Skeletal muscle satellite cell (primary cell): ENCODE results near the gene COX10. TPM values are rescaled to one million over a fixed set of nuclear protein-coding genes. Genes with fewer than 3 reads are reported as not detected.
A peak's percentile ranks its signal among the peaks of the same experiment; 100 is the strongest.
"Not testable (repeated sequence)": the region's sequence is repeated elsewhere in the genome, so short reads cannot be mapped to it uniquely, and the experiment has no call there.

Source experiments
- H3K27me3 ChIP-seq: 2 replicates; pipeline ENCODE4 v1.7.0; 2013; ENCODE audit warnings: low read length; ENCODE audit not compliant: control insufficient read depth, insufficient read depth
- H3K36me3 ChIP-seq: 2 replicates; pipeline ENCODE4 v1.7.0; 2013; ENCODE audit warnings: mild to moderate bottlenecking, control low read depth, low read length; ENCODE audit not compliant: insufficient read depth
- H3K4me1 ChIP-seq: 2 replicates; pipeline ENCODE4 v1.7.0; 2013; ENCODE audit warnings: low read length; ENCODE audit not compliant: control insufficient read depth, insufficient read depth
- H3K4me2 ChIP-seq: 2 replicates; pipeline ENCODE4 v1.7.0; 2013; ENCODE audit warnings: mild to moderate bottlenecking, low read length
- H3K4me3 ChIP-seq: 2 replicates; pipeline ENCODE4 v1.7.0; 2013; ENCODE audit warnings: low read length
- H3K9ac ChIP-seq: 2 replicates; pipeline ENCODE4 v1.7.0; 2013; ENCODE audit warnings: mild to moderate bottlenecking, low read depth, low read length, moderate library complexity
- H3K9me3 ChIP-seq: replicated peaks from 2 replicates; pipeline ENCODE4 v1.7.0; 2013; ENCODE audit warnings: mild to moderate bottlenecking, control low read depth, low read length
- total RNA-seq: library from RNA; depleted of rRNA; stranded (reverse); fragments of >200 nt; gene quantifications from 2 replicates; pipeline ENCODE4 v1.2.3, GENCODE V29; 2012; rRNA removed

The COX10 gene
- total RNA-seq, result 15.7 and 24.1 TPM in 2 replicates

GRCh38 chr17:14069251-14070021 is at the start of gene COX10:
Gene COX10, plus strand, starts transcription at chr17:14069504. Its CDS starts 102 bp downstream, at chr17:14069606.
- Histone ChIP-seq H3K4me1 (peaks cover 13% of the 10 kb centered on the region), H3K9me3 (no peaks in the 10 kb centered on the region), H3K4me2 (peak within 1 kb of the TSS; percentile 98), H3K4me3 (peak within 1 kb of the TSS; percentile 97), H3K9ac (peak within 1 kb of the TSS; percentile 99), H3K27me3 (no peaks in the 10 kb centered on the region), H3K36me3 (no peaks in the 10 kb centered on the region)

GRCh38 chr17:14021651-14022294 is 47.5 kb upstream of the COX10 start:
- H3K9me3 ChIP-seq, H3K9ac ChIP-seq, H3K36me3 ChIP-seq, H3K4me3 ChIP-seq, H3K27me3 ChIP-seq, H3K4me1 ChIP-seq, H3K4me2 ChIP-seq: not testable (repeated sequence)

GRCh38 chr17:14029755-14030154 is 39.5 kb upstream of the COX10 start:
- H3K9me3 ChIP-seq, H3K4me2 ChIP-seq, H3K4me3 ChIP-seq, H3K27me3 ChIP-seq, H3K9ac ChIP-seq, H3K4me1 ChIP-seq: not testable (repeated sequence)
- H3K36me3 ChIP-seq, result peaks cover 13% of the 10 kb centered on the region

GRCh38 chr17:14032234-14032633 is 37.1 kb upstream of the COX10 start:
- Histone ChIP-seq H3K27me3 (no peaks in the 10 kb centered on the region), H3K4me3 (no peak overlapping the region), H3K4me1 (no peaks in the 10 kb centered on the region), H3K9me3 (no peaks in the 10 kb centered on the region), H3K4me2 (no peak overlapping the region), H3K9ac (no peak overlapping the region), H3K36me3 (peaks cover 13% of the 10 kb centered on the region)

- Histone ChIP-seq H3K4me3 (no peak overlapping the region), H3K27me3 (no peaks in the 10 kb centered on the region), H3K4me1 (no peaks in the 10 kb centered on the region), H3K9me3 (no peaks in the 10 kb centered on the region), H3K36me3 (peaks cover 13% of the 10 kb centered on the region), H3K9ac (no peak overlapping the region), H3K4me2 (no peak overlapping the region)
Observed at GRCh38 chr17:14033166-14033565, 36.1 kb upstream of the COX10 start.

GRCh38 chr17:14037453-14037852 is 31.9 kb upstream of the COX10 start:
- Histone ChIP-seq H3K4me1 (peaks cover 4% of the 10 kb centered on the region), H3K36me3 (peaks cover 13% of the 10 kb centered on the region), H3K4me2 (no peak overlapping the region), H3K27me3 (no peaks in the 10 kb centered on the region), H3K9me3 (no peaks in the 10 kb centered on the region), H3K9ac (no peak overlapping the region), H3K4me3 (no peak overlapping the region)

GRCh38 chr17:14038206-14038605 is 31.1 kb upstream of the COX10 start:
- H3K9ac ChIP-seq, result no peak overlapping the region
- H3K4me1 ChIP-seq, result peaks cover 4% of the 10 kb centered on the region
- H3K4me2 ChIP-seq, result no peak overlapping the region
- no peaks in the 10 kb centered on the region for H3K27me3 ChIP-seq
- H3K9me3 ChIP-seq, result no peaks in the 10 kb centered on the region
- H3K4me3 ChIP-seq, result no peak overlapping the region
- peaks cover 10% of the 10 kb centered on the region for H3K36me3 ChIP-seq

GRCh38 chr17:14042411-14042810 is 26.9 kb upstream of the COX10 start:
- Histone ChIP-seq H3K9me3 (no peaks in the 10 kb centered on the region), H3K27me3 (no peaks in the 10 kb centered on the region), H3K36me3 (no peaks in the 10 kb centered on the region), H3K9ac (no peak overlapping the region), H3K4me1 (peaks cover 4% of the 10 kb centered on the region), H3K4me2 (no peak overlapping the region), H3K4me3 (no peak overlapping the region)

- H3K36me3 ChIP-seq, result no peaks in the 10 kb centered on the region
- H3K27me3 ChIP-seq, result no peaks in the 10 kb centered on the region
- H3K9me3 ChIP-seq, result no peaks in the 10 kb centered on the region
- no peak overlapping the region for H3K4me3 ChIP-seq
- H3K9ac ChIP-seq, result no peak overlapping the region
- no peak overlapping the region for H3K4me2 ChIP-seq
- H3K4me1 ChIP-seq, result no peaks in the 10 kb centered on the region
Observed at GRCh38 chr17:14044702-14045101, 24.6 kb upstream of the COX10 start.

GRCh38 chr17:14046978-14047377 is 22.3 kb upstream of the COX10 start:
- H3K4me1 ChIP-seq, result no peaks in the 10 kb centered on the region
- H3K9ac ChIP-seq, result no peak overlapping the region
- no peak overlapping the region for H3K4me3 ChIP-seq
- H3K27me3 ChIP-seq, result no peaks in the 10 kb centered on the region
- H3K9me3 ChIP-seq, result no peaks in the 10 kb centered on the region
- no peak overlapping the region for H3K4me2 ChIP-seq
- H3K36me3 ChIP-seq, result no peaks in the 10 kb centered on the region

- Histone ChIP-seq H3K4me3 (no peak overlapping the region), H3K9me3 (no peaks in the 10 kb centered on the region), H3K27me3 (no peaks in the 10 kb centered on the region), H3K4me1 (no peaks in the 10 kb centered on the region), H3K36me3 (no peaks in the 10 kb centered on the region), H3K9ac (no peak overlapping the region), H3K4me2 (no peak overlapping the region)
Observed at GRCh38 chr17:14047591-14047990, 21.7 kb upstream of the COX10 start.

- Histone ChIP-seq H3K27me3 (no peaks in the 10 kb centered on the region), H3K36me3 (no peaks in the 10 kb centered on the region), H3K9ac (no peak overlapping the region), H3K9me3 (no peaks in the 10 kb centered on the region), H3K4me3 (no peak overlapping the region), H3K4me2 (no peak overlapping the region), H3K4me1 (no peaks in the 10 kb centered on the region)
Observed at GRCh38 chr17:14048169-14048568, 21.1 kb upstream of the COX10 start.
